Prostate gland (tissue), 2 donors: Measurements from ENCODE around the gene CCER1.

Source experiments
- CTCF ChIP-seq, 4 experiments: fragments of 200-600 bp in 2 of 4; fragments of 450-650 bp in 2 of 4; sonication (generic) in 2 of 4; IDR thresholded peaks; 1 replicate in 3 of 4; 2 replicates in 1 of 4; pipeline ENCODE4 v1.5.1; 2016 to 2019; ENCODE audit warnings: antibody characterized with exemption in 4 of 4, mild to moderate bottlenecking in 2 of 4, moderate library complexity in 2 of 4
- POLR2A ChIP-seq: fragments of 450-650 bp; IDR thresholded peaks from one replicate; pipeline ENCODE4 v1.6.1; 2016; ENCODE audit warnings: antibody characterized with exemption, mild to moderate bottlenecking
- POLR2AphosphoS5 ChIP-seq: sonication (generic); formaldehyde crosslinking; IDR thresholded peaks from one replicate; pipeline ENCODE4 v1.6.1; 2017; ENCODE audit warnings: antibody characterized with exemption

GRCh38 chr12:90963946-90964345 is 9.0 kb upstream of the CCER1 start:
- TF ChIP-seq CTCF (IDR thresholded peaks at IDR 0.05) = no peak
- TF ChIP-seq POLR2AphosphoS5 = no peak
- TF ChIP-seq POLR2A = no peak
